A172 (cell line): ENCODE data around the gene CREB5. TPM values are rescaled to one million over a fixed set of nuclear protein-coding genes. Genes with fewer than 3 reads are reported as not detected.
"Not testable (repeated sequence)": the region's sequence is repeated elsewhere in the genome, so short reads cannot be mapped to it uniquely, and the experiment has no call there.

ENCODE experiments used
- DNase-seq: peaks from one replicate; pipeline ENCODE4 v3.0.0-alpha.2; 2015; ENCODE audit warnings: low spot score
- total RNA-seq: library from RNA; depleted of rRNA; stranded (reverse); fragments of >200 nt; shearing (Covaris generic); gene quantifications from 2 replicates; pipeline ENCODE4 v1.2.3, GENCODE V29; 2014

CREB5 gene
- total RNA-seq, 1 experiment from 2014 or later: 1.4 TPM

DNA sequence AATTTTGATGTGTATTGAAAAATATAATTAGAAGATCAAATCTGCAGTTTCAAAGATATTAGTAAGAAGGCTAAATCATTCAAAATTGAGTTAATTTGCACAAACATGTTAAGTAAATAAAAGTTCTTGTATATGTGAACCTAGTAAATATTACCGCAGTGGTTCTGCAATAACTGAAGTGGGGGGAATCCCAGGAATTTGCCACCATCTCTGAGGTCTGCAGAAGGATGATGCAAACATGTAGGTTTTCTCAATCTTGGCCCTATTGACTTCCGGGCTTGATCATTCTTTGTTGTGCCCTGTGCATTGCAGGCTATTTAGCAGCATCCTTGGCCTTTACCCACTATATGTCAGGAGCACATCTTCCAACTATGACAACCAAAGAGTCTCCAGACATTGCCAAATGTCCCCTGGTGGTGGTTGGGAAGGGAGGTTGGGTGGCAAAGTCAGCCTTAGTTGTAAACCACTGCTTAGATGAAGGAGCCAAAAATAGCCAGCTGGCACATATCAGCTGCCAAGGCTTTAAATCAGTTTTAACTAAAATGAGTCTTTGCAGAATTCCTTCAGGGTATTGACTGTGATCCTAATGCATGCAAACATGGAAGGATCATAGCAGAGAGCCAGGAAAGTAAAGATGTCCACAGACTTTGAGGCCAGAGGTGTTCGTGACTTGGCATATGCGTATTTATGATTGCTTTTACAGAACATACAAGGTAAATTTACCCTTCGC lies 399.5 kb downstream of the CREB5 start:
- DNase-seq: no peak

DNA sequence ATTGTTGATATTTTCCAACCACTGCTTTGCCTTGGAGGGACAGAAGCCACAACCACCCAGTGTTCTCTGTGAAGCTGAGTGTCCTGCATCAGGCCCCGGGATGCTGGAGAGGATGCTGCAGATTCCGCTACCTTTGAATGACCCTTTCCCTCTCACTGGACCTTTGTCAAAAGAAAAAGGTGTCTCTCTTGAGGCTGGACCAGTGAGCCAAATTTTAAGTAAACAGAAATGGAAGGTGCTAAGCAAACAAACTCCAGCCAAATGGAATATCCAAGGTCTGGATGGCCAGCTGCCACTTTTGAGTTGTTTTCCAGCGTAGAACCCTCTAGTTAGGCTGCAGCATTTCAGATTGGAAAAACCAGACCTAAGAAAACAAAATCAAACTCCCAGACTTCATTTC lies 400.3 kb downstream of the CREB5 start:
- no peak for DNase-seq

DNA sequence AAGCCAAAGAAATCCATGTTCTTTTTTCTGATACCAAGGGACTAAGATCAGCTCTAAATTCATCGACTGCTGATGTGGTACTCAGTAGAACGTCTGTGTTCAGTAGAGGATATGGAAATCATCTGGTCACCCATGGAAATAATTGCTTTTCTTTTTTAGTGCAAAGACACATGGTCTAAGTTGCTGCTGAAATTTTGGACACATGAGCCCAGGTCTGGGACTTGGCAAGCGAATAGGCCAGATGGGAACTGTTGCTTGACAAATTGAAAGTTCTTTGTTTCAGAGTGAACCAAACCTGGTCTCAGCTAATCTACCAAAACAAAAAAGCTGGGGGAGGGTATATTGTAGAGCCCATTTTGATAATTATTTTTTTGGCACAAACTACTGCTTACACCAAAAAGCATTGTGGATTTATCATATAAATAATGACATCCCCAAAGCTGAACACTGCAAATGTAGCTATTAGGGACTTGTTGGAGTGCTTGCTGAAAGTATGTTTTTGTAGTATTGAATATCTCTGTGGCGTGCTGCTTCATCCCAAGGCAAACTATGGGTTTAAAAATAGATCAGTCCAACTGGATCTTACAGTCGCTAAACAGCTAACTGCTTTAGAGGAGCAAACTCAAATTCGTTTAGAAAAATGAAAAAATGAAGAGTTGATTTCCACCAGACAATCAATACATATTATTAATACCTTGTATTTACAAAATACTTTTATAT lies 401.1 kb downstream of the CREB5 start:
- DNase-seq: no peak

DNA sequence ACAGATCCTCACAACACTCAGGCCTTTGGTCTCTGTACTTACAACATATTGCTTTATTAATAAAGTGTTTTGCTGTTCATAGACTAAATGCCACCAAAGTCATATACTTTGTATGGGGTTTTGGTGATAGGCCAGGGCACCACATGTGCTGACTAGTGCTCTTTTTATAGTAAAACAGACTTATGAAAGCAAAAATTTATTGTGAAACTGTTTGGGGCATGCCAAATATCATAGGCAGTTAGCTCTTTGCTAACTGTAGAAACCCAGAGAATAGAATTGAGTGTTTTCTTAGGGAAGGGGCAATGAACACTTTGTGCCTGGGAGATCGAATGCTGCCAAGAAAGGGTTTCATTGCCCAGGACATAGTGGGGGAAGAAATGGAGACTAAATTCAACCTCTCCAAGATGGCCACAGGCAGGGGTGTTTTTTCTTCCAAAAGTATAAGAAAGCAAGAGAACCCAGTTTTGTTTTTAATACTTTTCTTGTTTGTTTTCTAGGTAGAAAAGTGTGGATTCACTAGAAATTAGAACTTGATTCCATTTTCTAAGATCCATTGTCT lies 403.1 kb downstream of the CREB5 start:
- DNase-seq: no peak

DNA sequence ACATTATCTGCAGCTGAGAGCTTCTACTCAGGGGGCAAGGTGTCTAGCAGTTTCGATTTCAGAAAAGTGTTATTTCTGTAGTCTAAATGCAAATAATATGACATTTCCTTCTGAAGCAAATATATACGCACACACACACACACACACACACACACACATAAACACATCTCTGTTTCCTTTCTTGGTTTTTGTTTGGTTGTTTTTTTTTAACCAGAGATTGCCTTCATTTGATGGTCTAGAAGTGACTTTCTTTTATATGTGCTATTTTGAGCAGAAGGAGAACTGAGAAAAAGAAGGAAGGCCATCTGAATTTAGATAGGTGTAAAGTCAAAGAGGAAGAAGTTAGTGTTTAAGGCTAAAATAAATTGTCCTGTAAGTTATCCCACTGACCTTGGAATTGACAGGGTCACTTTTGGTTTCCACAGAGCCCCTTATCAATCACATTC lies 403.6 kb downstream of the CREB5 start:
- no peak for DNase-seq

DNA sequence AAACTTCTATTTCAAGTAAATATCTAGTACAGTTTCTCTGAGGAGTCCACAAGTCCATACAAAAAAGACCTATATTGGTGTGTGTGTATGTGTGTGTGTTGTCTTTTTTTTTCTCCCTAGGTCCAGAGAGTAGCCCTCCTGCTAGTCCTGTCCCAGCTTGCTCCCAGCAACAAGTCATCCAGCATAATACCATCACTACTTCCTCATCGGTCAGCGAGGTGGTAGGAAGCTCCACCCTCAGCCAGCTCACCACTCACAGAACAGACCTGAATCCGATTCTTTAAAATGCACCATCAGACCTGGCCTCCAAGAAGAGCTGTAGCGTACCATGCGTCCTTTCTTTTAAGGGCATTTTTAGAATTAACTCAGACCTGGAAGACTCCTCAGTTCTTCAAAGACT lies 406.7 kb downstream of the CREB5 start:
- no peak for DNase-seq

DNA sequence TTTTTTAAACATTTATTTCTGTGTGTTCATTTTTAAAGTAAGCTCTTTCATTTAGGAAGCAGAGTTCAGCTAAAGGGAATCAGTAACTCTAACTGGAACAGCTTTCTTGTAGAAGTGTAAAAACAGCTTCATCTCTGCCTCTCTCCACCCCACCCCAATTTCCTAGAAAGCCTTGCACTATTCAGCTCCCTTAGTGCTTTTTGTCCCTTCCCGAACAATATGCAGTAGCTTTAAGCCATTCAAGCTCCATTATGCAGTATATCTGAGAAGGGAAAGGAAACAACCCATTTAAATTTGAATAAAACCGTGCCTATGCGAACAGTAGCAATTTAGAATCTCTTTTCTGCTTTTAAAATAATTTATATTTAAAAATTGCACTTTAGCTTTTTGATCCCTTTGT lies 411.3 kb downstream of the CREB5 start:
- no peak for DNase-seq

DNA sequence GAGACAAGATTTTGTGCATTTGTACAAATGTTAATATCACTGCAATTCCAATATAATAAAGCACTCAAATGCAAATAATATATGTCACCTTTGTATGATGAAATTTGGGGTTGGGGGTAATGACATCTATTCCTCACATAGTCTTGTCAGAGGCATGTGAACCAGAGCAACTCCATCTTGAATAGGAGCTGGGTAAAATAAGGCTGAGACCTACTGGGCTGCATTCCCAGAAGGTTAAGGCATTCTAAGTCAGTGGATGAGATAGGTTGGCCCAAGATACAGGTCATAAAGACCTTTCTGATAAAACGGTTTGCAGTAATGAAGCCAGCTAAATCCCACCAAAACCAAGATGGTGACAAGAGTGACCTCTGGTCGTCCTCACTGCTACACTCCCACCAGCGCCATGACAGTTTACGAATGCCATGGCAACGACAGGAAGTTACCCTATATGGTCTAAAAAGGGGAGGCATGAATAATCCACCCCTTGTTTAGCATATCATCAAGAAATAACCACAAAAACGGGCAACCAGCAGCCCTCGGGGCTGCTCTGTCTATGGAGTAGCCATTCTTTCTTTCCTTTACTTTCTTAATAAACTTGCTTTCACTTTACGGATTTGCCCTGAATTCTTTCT lies 413.6 kb downstream of the CREB5 start:
- DNase-seq: not testable (repeated sequence)

DNA sequence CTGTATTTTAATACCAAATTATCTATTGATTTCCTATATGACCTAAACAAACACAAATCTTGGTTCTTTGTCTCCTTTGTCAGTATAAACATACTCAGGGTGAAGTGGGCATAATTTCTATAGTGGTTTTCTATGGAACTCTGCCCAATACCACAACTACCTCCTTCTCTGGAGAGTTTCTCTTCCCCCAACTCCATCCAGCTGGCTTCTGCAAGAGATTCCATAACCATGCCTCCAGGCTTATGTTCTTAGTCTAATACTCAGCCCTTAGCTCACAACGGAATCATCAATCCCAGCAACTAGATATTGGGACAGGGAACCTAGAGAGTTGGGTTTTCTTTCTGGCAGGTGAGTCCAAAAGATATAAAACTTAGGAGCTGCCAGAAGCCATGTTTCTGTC lies 418.5 kb downstream of the CREB5 start:
- DNase-seq: no peak

DNA sequence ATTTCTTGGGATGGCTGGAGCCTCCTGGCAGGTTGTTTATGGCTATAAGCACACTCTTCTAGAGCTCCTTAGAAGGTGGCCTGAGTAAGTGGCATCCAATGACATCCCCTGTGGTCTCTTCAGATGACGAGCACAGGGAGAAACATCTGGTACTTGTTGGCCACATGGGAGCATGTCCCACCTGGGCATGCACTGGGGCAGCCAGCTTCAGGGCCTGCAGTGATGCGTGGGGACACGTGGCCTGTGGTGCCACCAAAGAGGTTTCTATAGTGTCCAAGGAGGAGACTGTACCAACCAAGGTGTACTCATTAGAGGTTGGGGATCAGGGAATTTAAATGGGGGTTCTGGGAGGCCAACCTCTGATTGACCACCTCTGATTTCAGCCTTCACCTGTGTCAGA lies 420.4 kb downstream of the CREB5 start:
- no peak for DNase-seq

DNA sequence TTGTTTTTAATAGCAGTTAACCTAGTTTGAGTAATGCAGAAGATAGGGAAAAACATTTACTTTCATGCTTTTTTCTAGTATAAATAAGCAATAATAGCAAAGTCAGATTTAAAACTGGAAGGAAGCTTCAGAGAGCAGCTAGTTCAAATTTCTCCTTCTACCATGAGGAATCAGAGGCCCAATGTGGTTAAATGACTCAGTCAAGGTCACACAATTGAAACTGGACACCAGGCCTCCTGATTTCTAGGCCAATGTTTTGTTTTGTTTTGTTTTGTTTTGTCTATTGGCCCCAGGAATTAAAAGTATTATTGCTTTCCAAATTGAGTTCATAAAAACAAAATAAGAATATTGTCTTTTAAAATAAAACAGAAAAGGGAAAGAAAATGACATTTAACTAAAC lies 423.5 kb downstream of the CREB5 start:
- DNase-seq: peak; percentile 27

DNA sequence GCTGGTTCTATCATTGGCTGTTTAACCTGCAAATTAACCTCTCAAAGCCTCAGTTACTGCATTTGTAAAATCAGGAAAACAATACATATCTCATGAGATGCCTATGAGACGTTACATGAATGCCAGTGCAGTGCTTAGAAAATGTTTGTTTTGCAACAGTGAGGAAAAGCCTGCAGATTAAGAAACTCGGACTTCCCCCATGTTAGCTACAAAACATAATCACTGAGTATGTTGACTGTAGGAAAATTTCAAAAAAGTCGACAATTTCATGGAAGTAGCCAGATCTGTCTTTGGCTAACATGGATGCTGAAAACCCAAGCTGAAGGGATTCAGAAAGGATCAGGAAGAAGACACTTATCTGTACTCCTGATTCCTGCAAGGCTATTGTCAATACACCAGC lies 424.4 kb downstream of the CREB5 start:
- DNase-seq: no peak

DNA sequence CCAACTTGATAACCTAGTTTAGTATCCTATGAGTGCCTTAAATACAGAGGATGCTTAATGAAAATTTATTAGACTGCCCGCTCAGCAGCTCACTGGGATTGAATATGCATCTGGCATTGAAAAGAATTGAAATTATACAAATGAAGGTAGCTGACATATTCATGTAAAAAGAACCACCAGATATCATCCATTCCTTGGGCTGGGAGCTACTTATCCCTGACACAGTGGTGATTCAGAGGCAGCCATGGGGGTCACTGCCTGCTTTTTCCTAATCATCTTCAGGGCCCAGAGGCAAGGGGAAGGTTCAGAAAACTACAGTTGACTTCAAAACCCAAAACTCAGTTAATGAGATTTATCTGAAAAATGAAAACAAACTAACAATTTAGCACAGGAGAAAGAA lies 424.9 kb downstream of the CREB5 start:
- no peak for DNase-seq

DNA sequence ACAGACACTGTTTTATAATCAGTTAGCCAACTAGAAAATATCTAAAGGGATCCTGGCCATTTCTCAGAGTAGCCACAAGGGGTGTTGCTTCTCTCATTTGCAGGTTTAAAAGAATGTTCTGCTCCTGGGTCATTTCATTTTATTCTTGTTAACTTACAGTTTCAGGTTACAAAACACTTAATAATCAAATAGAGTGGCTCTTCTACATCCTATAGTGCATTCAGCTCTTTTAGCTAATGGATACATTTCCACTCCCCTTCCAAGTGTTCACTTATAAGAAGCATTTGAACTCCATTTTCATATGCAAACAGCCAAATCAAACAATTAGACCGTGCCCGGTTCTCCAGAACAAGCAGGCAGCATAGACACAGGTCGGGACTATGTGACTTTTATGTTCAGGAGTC lies 428.3 kb downstream of the CREB5 start:
- DNase-seq: no peak

DNA sequence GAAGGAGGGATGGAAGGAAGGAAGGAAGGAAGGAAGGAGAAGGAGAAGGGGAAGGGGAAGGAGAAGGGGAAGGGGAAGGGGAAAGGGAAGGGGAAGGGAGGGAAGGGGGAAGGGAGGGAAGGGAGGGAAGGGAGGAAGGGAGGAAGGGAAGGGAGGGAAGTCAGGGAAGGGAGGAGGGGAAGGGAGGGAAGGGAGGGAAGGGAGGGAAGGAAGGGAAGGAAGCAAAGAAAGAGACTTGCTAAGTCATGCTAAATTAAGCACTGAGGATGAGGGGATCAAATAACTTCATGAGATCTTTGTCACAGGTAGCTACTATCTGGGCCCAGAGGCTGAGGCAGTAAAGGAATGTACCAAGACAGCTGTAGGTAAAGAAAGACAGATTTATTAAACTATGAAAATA lies 429.4 kb downstream of the CREB5 start:
- no peak for DNase-seq

DNA sequence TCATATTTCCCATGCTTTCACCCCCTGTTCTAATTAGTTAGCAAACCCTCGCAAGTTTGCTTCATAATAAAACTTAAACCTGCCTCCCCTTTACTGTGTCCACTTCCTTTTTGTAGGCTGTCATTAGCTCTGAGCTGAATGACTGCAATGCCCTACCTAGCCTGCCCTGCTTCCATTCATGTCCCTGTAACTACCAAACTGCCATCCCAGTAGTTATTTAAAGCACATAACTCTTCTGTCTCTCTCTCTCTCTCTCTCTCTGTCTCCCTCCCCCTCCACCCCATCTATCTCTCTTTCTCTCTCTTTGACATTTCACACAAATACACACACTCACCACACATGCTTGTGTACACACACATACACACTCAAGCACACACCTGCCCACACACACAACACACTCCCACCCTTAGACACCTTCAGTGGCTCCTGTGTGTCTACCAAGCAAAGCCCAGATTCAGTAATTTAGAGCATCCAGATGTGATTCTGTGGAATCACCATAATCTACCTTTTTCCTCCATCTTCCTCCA lies 430.5 kb downstream of the CREB5 start:
- no peak for DNase-seq

DNA sequence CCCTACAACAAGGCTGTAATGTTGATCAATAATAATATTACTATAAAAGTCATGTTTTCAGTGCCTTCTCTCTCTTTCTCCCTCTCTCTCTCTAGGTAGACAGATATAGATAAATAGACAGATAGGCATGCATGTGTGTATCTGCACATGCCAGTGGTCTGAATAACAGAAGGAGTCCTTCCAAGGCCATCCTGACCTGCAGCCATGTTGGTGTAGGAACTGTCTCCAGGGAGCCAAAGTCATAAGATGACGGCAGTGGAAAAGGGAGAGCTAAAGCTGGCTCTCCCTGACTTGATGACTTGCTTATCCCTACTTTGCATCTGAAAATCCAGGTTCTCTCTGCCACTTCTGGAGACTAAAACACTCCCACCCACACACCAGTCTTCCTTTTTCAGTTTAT lies 432.8 kb downstream of the CREB5 start:
- no peak for DNase-seq

DNA sequence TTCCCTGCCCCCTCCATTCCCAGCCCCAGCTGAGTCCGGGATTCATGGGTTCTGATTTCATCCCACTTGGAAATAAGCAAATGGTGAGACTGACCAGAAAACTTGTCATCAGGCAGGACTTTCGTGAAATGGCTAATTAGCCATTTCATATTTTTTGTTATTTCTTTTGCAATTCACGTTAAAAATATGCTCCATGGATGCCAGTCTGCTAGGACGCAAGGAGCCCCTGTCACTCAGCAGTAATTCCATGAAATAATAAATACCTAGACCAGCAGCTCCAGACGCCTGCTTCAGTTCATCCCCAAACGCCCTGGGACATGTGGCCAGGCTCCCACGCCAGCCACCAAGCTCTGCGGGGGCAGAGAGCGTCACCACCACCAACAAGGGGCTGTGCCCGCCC lies 434.9 kb downstream of the CREB5 start:
- DNase-seq: no peak

DNA sequence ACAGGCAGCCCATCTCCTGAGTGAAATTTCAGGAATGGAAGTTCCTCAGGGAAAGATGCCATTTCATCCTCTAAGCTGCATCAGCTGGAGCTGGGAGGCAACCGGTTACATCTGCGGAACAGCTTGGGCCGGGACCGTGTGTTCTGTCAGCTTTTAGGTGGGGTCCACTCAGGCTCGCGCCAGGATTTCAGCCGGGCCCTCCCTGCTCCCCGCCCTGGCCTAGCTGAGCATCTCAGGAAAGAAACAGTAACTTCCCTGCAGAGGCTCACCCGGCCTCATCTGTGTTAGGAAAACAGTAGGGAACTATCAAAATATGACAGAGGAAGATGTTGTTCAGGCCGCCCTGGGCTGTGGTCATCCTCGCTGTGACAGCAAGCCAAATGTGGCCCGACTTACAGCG lies 435.4 kb downstream of the CREB5 start:
- DNase-seq: no peak

DNA sequence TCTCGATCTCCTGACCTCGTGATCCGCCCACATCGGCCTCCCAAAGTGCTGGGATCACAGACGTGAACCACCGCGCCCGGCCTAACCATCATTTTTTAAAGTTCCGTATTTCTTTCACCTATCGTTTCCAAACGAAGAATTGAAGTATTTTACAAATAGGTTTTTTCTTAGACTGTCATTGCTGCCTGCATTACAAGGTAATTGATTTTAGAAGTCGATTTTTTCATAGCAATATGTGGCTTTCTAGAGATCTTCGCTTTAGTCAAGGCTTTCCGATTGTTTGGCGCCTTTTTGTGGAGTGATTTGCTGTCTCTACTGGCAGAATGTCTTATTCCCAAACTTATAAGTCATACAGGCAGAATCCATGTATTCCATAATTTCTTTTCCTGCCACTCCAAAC lies 436.6 kb downstream of the CREB5 start:
- DNase-seq: no peak

DNA sequence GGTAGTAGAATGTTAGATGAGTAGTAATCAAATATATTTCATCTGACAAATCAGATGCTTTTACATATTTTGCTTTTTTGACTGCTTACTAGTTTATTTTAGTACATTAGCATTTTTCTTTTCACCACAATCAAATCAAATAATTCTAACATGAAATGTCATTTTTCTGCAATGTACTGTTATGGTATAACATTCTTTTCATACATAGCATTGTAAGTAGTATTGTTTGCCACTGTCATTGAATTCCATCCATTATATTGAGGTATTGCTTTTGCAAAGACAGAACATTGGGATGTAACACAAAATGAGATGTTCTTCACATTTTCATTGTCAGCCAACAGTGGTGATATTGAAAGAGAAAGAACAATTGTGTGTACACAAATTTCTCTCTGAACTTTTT lies 438.4 kb downstream of the CREB5 start:
- no peak for DNase-seq

DNA sequence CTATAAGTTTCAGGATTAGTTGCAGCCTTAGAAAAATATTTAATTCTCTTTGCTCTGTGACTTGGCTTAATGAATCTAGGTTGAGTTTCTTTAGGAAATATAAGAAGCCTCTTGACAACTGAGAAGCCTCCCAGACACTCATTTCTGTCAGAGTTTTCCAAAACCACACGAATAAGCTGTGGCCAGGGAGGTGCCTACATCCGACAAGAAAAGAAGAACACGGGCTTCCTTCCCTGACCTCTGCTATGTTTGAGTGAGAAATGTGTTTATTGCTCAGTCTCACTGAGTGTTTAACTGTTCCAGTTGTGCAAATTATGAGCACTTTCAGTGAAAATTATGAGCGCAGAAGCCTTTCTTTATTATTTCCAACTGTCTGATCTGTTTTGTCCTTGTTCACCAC lies 440.8 kb downstream of the CREB5 start:
- DNase-seq: no peak
